HepG2 (cell line): Measurements from ENCODE around the gene CYP2W1. TPM values are rescaled to one million over a fixed set of nuclear protein-coding genes. Genes with fewer than 3 reads are reported as not detected.
A peak's percentile ranks its signal among the peaks of the same experiment; 100 is the strongest.

ENCODE experiments used
- ATAC-seq: fragments of 200-7000 bp; cut with Tn5 transposase; 3 replicates; pipeline ENCODE4 v1.9.1; 2020; ENCODE audit warnings: mild to moderate bottlenecking, moderate library complexity
- BruUV-seq: library from RNA; stranded (reverse); fragments of 400-500 nt; replicated peaks from 2 replicates; lab custom pipeline; 2021; lab: Mats Ljungman, UMichigan
- CTCF ChIA-PET: fragments of 300-600 bp; formaldehyde crosslinking; extraction: SDS; loops from one replicate; lab custom pipeline; 2021; ENCODE audit warnings: low total read pairs, inconsistent platforms, low intra/inter-chr PET ratio; lab: Yijun Ruan, JAX
- POLR2A ChIA-PET: fragments of 350-600 bp; sonication (Branson Sonifier 250); formaldehyde crosslinking; loops from one replicate; lab custom pipeline; 2020; ENCODE audit warnings: antibody characterized with exemption, inconsistent platforms; lab: Yijun Ruan, JAX
- DNase-seq: peaks from one replicate; pipeline ENCODE4 v3.0.0-alpha.2; 2015; ENCODE audit warnings: low spot score
- FAIRE-seq: peaks from 3 replicates; lab custom pipeline; 2011; peaks lifted over from hg19 to GRCh38; lab: Jason Lieb, UNC
- H2AFZ ChIP-seq: one replicate; pipeline ENCODE4 v1.6.1; 2011; ENCODE audit warnings: low read length, inconsistent platforms
- H3K27ac ChIP-seq: fragments of 300-600 bp; 3 replicates; pipeline ENCODE4 v1.8.0; 2011; ENCODE audit warnings: mixed run types, mild to moderate bottlenecking, mixed read lengths, low read length, inconsistent platforms; ENCODE audit not compliant: insufficient read depth; ENCODE audit errors: extremely low read length
- H3K27me3 ChIP-seq, 2 experiments: fragments of 200-600 bp in 1 of 2; 2 replicates in 1 of 2; 3 replicates in 1 of 2; pipeline versions ENCODE4 v1.6.0 to v1.8.0; 2011; ENCODE audit warnings: low read length in 2 of 2, mild to moderate bottlenecking in 2 of 2, moderate library complexity in 2 of 2, inconsistent platforms in 1 of 2; ENCODE audit not compliant: insufficient read depth in 2 of 2, control insufficient read depth in 1 of 2
- H3K36me3 ChIP-seq, 2 experiments: fragments of 200-600 bp in 1 of 2; replicated peaks in 1 of 2; 2 replicates in 1 of 2; 3 replicates in 1 of 2; pipeline versions ENCODE4 v1.5.1 to v1.8.0; 2011; ENCODE audit warnings: low read length in 2 of 2, inconsistent platforms in 1 of 2; ENCODE audit not compliant: insufficient read depth in 2 of 2, control insufficient read depth in 1 of 2
- H3K4me1 ChIP-seq: 2 replicates; pipeline ENCODE4 v1.5.1; 2012; ENCODE audit warnings: low read length, inconsistent platforms; ENCODE audit not compliant: insufficient read depth
- H3K4me2 ChIP-seq: 2 replicates; pipeline ENCODE4 v1.6.0; 2011; ENCODE audit warnings: low read depth, low read length, inconsistent platforms
- H3K4me3 ChIP-seq, 3 experiments: fragments of 200-600 bp in 1 of 3; sonication (generic), shearing (Covaris generic) in 1 of 3; replicated peaks in 1 of 3; 2 replicates each; pipeline ENCODE4 v1.5.1; 2011 to 2016; ENCODE audit warnings: low read length in 3 of 3, inconsistent platforms in 2 of 3, low read depth in 2 of 3, mild to moderate bottlenecking in 2 of 3, control low read depth in 1 of 3, mixed read lengths in 1 of 3; ENCODE audit not compliant: insufficient read depth in 1 of 3
- H3K79me2 ChIP-seq: one replicate; pipeline ENCODE4 v1.6.1; 2011; ENCODE audit warnings: low read length, inconsistent platforms; ENCODE audit not compliant: insufficient read depth
- H3K9ac ChIP-seq: 2 replicates; pipeline ENCODE4 v1.6.0; 2011; ENCODE audit warnings: mild to moderate bottlenecking, low read depth, low read length, inconsistent platforms; ENCODE audit not compliant: insufficient read depth
- H3K9me3 ChIP-seq: 2 replicates; pipeline ENCODE4 v1.5.1; 2012; ENCODE audit warnings: mild to moderate bottlenecking, low read length
- H4K20me1 ChIP-seq: 2 replicates; pipeline ENCODE4 v1.6.0; 2011; ENCODE audit warnings: inconsistent platforms, mild to moderate bottlenecking, low read length, moderate library complexity; ENCODE audit not compliant: insufficient read depth
- AGO2 ChIP-seq: fragments of 200-400 bp; formaldehyde crosslinking; optimal IDR thresholded peaks from 2 replicates; pipeline ENCODE3; 2017; ENCODE audit warnings: mild to moderate bottlenecking, low read depth, low read length, moderate library complexity
- DNMT1 ChIP-seq: sonication (generic); formaldehyde crosslinking; IDR thresholded peaks from 2 replicates; pipeline ENCODE4 v1.5.1; 2020; ENCODE audit warnings: mild to moderate bottlenecking, missing genetic modification reagents
- GLI4 ChIP-seq: sonication (generic); formaldehyde crosslinking; IDR thresholded peaks from 2 replicates; pipeline ENCODE4 v1.5.1; 2020; ENCODE audit warnings: missing genetic modification reagents, mild to moderate bottlenecking, moderate library complexity, borderline replicate concordance
- PHF5A ChIP-seq: IDR thresholded peaks from one replicate; pipeline ENCODE4 v1.6.1; 2018; ENCODE audit warnings: low read depth, missing genetic modification reagents; ENCODE audit not compliant: unreplicated experiment
- POLR2G ChIP-seq: fragments of 200-400 bp; formaldehyde crosslinking; IDR thresholded peaks from 2 replicates; pipeline ENCODE4 v1.6.1; 2018; ENCODE audit warnings: mild to moderate bottlenecking, low read depth, low read length, moderate library complexity
- RARA ChIP-seq: IDR thresholded peaks from 2 replicates; pipeline ENCODE4 v1.6.1; 2016; ENCODE audit warnings: missing genetic modification reagents, missing compliant biosample characterization
- RBFOX2 ChIP-seq: fragments of 200-400 bp; formaldehyde crosslinking; IDR thresholded peaks from 2 replicates; pipeline ENCODE4 v1.6.1; 2017; ENCODE audit warnings: low read depth, mild to moderate bottlenecking, low read length
- RBM39 ChIP-seq: fragments of 200-400 bp; formaldehyde crosslinking; IDR thresholded peaks from one replicate; pipeline ENCODE4 v1.6.1; 2018; ENCODE audit warnings: antibody characterized with exemption, mild to moderate bottlenecking, low read depth, low read length; ENCODE audit not compliant: poor library complexity, severe bottlenecking
- ZBTB38 ChIP-seq: sonication (generic); formaldehyde crosslinking; IDR thresholded peaks from 2 replicates; pipeline ENCODE4 v1.5.1; 2020; ENCODE audit warnings: mild to moderate bottlenecking, missing genetic modification reagents
- ZC3H13 ChIP-seq: sonication (generic); formaldehyde crosslinking; IDR thresholded peaks from 2 replicates; pipeline ENCODE4 v1.8.1; 2023; ENCODE audit warnings: mild to moderate bottlenecking, missing genetic modification reagents, moderate library complexity
- ZFX ChIP-seq: sonication (generic); formaldehyde crosslinking; IDR thresholded peaks from 2 replicates; pipeline ENCODE4 v1.4.0; 2020; ENCODE audit warnings: mild to moderate bottlenecking, low read depth, missing genetic modification reagents, moderate library complexity
- ZMYM3 ChIP-seq: sonication (generic); formaldehyde crosslinking; IDR thresholded peaks from 2 replicates; pipeline ENCODE4 v1.5.1; 2020; ENCODE audit warnings: mild to moderate bottlenecking, missing genetic modification reagents
- ZNF251 ChIP-seq: sonication (generic); formaldehyde crosslinking; IDR thresholded peaks from 2 replicates; pipeline ENCODE4 v1.9.0; 2021; ENCODE audit warnings: mild to moderate bottlenecking, missing genetic modification reagents
- ZSCAN29 ChIP-seq: sonication (generic); formaldehyde crosslinking; conservative IDR thresholded peaks from 2 replicates; pipeline ENCODE4 v1.4.0; 2020; ENCODE audit warnings: mild to moderate bottlenecking, missing genetic modification reagents
- WGBS: methylation state at CpG from one replicate; pipeline ENCODE4 v1.1.6; 2017; ENCODE audit warnings: low lambda C conversion rate; 5-methylcytosine and 5-hydroxymethylcytosine counted together
- in situ Hi-C: cut with HindIII; loops from 2 replicates; pipeline ENCODE4 v1.10.0; 2017; ENCODE audit warnings: low pct_unique_long_range_greater_than_20kb; ENCODE audit not compliant: extremely low pct_ligation_motif_present
- intact Hi-C: fragments of 100-400 bp; cut with micrococcal nuclease; formaldehyde crosslinking; loops from one replicate; pipeline ENCODE4 v1.10.0; 2022; ENCODE audit not compliant: unreplicated experiment
- polyA plus RNA-seq, 8 experiments: library from polyadenylated mRNA; depleted of rRNA in 3 of 8; stranded (reverse) in 7 of 8; unstranded in 1 of 8; fragments of >200 nt; fragmentation: Illumina TruSeq in 4 of 8; extraction: Trizol in 4 of 8; gene quantifications; 2 replicates each; pipeline versions ENCODE4 v1.2.1 to v1.2.3, GENCODE V29; 2011 to 2016; ENCODE audit warnings: low read depth in 4 of 8, missing spikeins in 1 of 8, mixed read lengths in 1 of 8; ENCODE audit not compliant: insufficient read depth in 1 of 8
- total RNA-seq, 5 experiments: library from RNA; depleted of rRNA; stranded (reverse); fragments of >200 nt; fragmentation: Illumina TruSeq; extraction: Trizol; gene quantifications; 2 replicates each; pipeline ENCODE4 v1.2.3, GENCODE V29; 2016; ENCODE audit warnings: low read depth in 1 of 5
- TF ChIP-seq, protein P1 (sequence below): sonication (generic); formaldehyde crosslinking; IDR thresholded peaks from 2 replicates; pipeline ENCODE4 v1.5.1; 2020; ENCODE audit warnings: mild to moderate bottlenecking, missing genetic modification reagents, moderate library complexity
- TF ChIP-seq, protein P2 (sequence below): sonication (generic); formaldehyde crosslinking; IDR thresholded peaks from 2 replicates; pipeline ENCODE4 v1.4.0; 2020; ENCODE audit warnings: missing genetic modification reagents, low read depth, mild to moderate bottlenecking, borderline replicate concordance
- TF ChIP-seq, protein P3 (sequence below): sonication (generic); formaldehyde crosslinking; IDR thresholded peaks from 2 replicates; pipeline ENCODE4 v1.8.1; 2023; ENCODE audit warnings: mild to moderate bottlenecking, missing genetic modification reagents, borderline replicate concordance

CYP2W1 gene
- total and polyA plus RNA-seq, 2 of the 13 experiments (the other 11 are each of a cell fraction or from before 2014, with no cell fraction given): 19.5 to 31.7 TPM

DNA sequence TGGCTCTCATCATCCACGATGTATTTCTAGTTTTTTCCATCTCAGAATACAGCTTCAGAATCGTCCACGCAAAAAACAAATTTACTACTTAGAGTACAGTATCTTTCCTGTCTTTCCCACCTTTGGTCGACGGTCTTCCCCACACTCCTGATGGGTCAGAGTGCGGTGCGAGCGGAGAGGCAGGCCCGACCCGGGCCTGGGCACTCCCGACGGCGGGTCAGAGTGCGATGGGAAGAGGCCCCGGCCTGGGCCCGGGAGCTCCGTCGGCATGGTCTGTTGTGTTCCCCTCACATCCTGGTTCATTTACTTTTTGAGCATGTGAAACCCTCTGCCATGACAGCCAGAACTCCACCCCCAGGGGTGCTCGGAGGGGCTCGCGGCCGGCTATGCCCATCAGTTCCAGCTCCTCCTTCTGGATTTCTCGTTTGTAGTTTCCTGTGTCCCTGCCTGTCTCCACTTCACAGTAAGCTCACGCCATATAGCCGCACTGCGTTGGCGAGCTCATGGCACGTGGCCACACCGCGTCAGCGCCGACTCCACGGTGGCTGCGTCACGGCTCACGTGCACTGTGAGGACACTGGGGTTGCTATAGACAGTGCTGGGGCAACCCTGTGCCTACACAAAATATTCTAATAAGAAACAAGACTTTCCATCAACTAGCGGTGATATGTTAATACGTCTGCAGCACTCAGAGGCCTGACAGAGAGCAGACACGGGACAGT is 15.5 kb upstream of the CYP2W1 start:
- in situ Hi-C loops (no loop called here), intact Hi-C loops (no loop called here)
- H3K9ac ChIP-seq: no peak overlapping the region
- no peak overlapping the region for H2AFZ ChIP-seq
- H3K79me2 ChIP-seq: peaks cover 28% of the 10 kb centered on the region
- peaks cover 21 to 48% of the 10 kb centered on the region in 2 experiments for H3K36me3 ChIP-seq
- H3K4me3 ChIP-seq: no peak overlapping the region
- POLR2A ChIA-PET: interaction anchor here (0.9 to 4.5 kb wide), 7 partner anchors 7 to 39 kb away, joined by 3 to 48 read pairs (median 18); partner anchors contain the start of genes COX19 and CYP2W1
- no peak overlapping the region for H3K27ac ChIP-seq
- H3K9me3 ChIP-seq: no peaks in the 10 kb centered on the region
- peaks cover 18% of the 10 kb centered on the region; the same call in 1 of the 2 replicates for H4K20me1 ChIP-seq
- CTCF ChIA-PET: no interaction called here
- ATAC-seq (no peak), DNase-seq (no peak), FAIRE-seq (no peak)
- BruUV-seq: no TSS peak
- no peak overlapping the region for H3K4me2 ChIP-seq
- peaks cover 59% of the 10 kb centered on the region for H3K4me1 ChIP-seq
- 91% methylated on average over 37 of the region's 39 CpGs for WGBS
- H3K27me3 ChIP-seq: no peaks in the 10 kb centered on the region
- TF ChIP-seq ZMYM3 (CRISPR knock-in tag) (no peak), ZSCAN29 (CRISPR knock-in tag) (no peak), ZFX (CRISPR knock-in tag) (peak; percentile 32; the same call in 1 of the 2 replicates), POLR2G (0 out of 2 replicates have a peak, but pooled peaks have one; percentile 11), ZNF251 (CRISPR knock-in tag) (no peak), RBM39 (peak; percentile 7), ZBTB38 (peak; percentile 60), PHF5A (no peak), ZC3H13 (peak; percentile 19; the same call in 1 of the 2 replicates), DNMT1 (CRISPR knock-in tag) (no peak), GLI4 (CRISPR knock-in tag) (no peak), RBFOX2 (peak; percentile 39), AGO2 (peak; percentile 83), RARA (no peak)
- TF ChIP-seq, protein P1, sequence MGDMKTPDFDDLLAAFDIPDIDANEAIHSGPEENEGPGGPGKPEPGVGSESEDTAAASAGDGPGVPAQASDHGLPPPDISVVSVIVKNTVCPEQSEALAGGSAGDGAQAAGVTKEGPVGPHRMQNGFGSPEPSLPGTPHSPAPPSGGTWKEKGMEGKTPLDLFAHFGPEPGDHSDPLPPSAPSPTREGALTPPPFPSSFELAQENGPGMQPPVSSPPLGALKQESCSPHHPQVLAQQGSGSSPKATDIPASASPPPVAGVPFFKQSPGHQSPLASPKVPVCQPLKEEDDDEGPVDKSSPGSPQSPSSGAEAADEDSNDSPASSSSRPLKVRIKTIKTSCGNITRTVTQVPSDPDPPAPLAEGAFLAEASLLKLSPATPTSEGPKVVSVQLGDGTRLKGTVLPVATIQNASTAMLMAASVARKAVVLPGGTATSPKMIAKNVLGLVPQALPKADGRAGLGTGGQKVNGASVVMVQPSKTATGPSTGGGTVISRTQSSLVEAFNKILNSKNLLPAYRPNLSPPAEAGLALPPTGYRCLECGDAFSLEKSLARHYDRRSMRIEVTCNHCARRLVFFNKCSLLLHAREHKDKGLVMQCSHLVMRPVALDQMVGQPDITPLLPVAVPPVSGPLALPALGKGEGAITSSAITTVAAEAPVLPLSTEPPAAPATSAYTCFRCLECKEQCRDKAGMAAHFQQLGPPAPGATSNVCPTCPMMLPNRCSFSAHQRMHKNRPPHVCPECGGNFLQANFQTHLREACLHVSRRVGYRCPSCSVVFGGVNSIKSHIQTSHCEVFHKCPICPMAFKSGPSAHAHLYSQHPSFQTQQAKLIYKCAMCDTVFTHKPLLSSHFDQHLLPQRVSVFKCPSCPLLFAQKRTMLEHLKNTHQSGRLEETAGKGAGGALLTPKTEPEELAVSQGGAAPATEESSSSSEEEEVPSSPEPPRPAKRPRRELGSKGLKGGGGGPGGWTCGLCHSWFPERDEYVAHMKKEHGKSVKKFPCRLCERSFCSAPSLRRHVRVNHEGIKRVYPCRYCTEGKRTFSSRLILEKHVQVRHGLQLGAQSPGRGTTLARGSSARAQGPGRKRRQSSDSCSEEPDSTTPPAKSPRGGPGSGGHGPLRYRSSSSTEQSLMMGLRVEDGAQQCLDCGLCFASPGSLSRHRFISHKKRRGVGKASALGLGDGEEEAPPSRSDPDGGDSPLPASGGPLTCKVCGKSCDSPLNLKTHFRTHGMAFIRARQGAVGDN (CRISPR knock-in tag): peak; percentile 12; the same call in 1 of the 2 replicates
- TF ChIP-seq, protein P2, sequence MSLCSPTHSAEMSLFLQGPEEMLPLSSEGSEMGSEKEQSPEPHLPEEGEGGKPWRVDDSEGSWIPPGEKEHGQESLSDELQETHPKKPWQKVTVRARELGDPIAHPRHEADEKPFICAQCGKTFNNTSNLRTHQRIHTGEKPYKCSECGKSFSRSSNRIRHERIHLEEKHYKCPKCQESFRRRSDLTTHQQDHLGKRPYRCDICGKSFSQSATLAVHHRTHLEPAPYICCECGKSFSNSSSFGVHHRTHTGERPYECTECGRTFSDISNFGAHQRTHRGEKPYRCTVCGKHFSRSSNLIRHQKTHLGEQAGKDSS (CRISPR knock-in tag): 0 out of 2 replicates have a peak, but pooled peaks have one; percentile 38
- TF ChIP-seq, protein P3, sequence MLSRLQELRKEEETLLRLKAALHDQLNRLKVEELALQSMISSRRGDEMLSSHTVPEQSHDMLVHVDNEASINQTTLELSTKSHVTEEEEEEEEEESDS (CRISPR knock-in tag): no peak
